Activated naive CD4-positive, alpha-beta T cell treated with Interleukin-2 at 50 U/mL for 16 hours (primary cell): ENCODE data around the gene LY6G5B.

Source experiments
- DNase-seq: peaks from one replicate; pipeline ENCODE4 v3.0.0-alpha.2; 2020

LY6G5B gene, protein sequence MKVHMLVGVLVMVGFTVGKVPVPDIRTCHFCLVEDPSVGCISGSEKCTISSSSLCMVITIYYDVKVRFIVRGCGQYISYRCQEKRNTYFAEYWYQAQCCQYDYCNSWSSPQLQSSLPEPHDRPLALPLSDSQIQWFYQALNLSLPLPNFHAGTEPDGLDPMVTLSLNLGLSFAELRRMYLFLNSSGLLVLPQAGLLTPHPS

DNA sequence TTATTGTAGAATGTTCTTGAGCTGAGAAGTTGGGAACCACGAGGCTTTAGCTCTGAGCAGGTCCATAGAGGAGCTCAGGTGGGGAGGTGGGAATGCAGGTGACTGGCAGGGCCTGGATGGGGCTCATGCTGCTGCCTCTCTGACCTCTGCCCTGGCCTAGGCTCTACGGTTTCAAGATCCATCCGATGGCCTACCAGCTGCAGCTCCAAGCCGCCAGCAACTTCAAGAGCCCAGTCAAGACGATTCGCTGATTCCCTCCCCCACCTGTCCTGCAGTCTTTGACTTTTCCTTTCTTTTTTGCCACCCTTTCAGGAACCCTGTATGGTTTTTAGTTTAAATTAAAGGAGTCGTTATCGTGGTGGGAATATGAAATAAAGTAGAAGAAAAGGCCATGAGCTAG lies at the start of gene LY6G5B:
Gene LY6G5B (plus strand): TSS at position 301 of the 400 bp plus-strand sequence. CDS start 975 bp downstream, outside the sequence.
- no peak for DNase-seq

DNA sequence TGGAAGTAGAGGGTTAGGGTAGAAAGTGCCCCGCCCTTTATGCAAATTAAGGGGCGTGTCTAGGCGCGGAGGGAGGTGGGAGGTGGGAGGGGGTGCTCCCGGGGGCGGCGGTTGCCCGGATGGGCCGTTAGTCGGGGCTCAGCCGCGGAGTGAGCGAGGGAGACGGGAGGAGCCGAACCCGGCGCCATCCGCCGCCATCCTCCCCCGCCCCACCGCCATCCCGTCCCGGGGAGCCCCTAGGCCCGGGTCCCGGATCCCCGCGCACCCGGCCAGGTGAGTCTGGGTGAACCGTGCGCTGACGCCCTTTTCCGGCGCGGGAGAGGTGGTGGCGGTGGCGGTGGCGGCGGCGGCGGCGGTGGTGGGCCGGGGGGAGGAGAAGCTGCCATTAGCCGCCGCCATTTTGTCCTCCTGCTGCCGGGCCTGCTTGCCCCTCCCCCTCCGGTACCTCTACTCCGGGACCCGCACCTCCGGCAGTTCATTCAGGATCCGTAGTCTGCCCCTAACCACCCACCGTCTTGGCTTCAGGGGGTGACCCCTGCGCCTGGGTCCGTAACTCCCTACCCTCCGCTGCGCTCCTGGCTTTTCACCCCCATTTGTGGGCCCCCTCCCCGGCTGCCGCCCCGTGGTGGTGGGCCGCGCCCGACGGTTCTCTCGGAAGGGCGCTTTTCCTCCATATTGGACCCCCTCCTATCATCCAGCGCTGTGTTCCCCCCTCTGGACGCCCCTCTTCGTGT lies 49.0 kb upstream of the LY6G5B start, which contains the start of gene PRRC2A:
Gene PRRC2A (plus strand): TSS at position 130 of the 734 bp plus-strand sequence. CDS start 2,075 bp downstream, outside the sequence.
- peak; percentile 82 for DNase-seq

DNA sequence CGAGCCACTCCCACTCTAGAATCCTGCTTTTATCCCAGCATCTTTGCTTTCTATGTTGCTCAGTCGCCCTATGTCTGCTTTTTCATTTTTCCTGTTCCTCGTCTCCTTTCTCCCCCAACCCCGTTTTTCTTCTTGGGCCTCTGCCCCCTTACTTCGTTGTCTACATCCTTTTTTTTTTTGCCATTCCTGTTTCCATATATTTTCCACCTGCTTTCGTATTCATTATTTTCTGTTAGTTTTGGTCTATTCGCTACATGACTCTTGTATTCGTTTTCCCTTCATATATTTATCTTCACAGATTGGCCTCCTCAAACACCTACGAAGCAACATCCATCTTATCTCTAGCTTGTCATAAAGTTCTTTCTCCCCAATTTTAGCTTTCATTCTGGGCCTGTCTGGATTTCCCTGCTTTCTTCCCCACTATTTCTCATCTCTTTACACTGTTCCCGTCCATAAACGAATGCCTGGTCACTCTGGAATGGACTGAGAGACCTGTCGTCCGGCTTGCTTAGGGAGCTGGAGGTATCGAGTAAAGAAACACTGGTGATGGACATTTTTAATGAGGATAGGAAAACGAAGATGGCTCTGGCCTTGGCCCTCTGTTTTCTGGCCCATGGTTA lies 48.3 kb upstream of the LY6G5B start:
- DNase-seq, result no peak

DNA sequence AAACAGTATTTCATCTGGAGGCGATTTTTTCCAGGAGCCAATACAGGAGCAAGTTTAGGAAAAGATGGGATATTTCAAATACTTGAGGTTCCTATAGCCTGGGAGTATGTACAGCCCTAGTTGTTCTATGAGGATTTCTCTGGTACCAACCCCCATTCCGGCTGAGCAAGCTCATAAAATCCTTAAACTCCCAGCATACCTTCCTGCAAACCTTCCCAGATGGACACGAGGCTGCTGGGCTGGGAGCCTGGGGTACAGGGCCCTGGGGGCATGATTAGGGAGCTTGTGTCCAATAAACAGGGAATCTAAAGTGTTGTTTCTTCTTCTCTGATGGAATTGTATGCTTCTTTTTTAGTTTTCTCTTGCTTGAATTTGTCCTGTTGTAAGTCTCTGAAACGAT lies 47.8 kb upstream of the LY6G5B start:
- no peak for DNase-seq

DNA sequence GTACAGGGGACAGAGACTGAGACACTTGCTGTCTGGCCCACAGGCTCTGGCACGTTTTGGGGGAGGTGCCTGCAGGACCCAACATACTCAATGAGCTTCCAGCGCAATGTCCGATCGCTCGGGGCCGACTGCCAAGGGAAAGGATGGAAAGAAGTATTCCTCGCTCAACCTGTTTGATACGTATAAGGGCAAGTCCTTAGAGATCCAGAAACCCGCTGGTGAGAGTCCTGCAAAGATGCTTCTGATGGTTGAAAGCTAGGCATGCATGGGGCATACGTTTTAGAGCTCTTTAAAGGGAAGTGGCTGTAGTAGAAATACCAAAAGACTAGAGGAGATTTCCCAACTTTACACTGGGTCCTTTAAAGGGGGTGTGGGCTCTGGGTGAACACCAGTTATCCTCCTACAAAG lies 47.1 kb upstream of the LY6G5B start:
- DNase-seq, result no peak

DNA sequence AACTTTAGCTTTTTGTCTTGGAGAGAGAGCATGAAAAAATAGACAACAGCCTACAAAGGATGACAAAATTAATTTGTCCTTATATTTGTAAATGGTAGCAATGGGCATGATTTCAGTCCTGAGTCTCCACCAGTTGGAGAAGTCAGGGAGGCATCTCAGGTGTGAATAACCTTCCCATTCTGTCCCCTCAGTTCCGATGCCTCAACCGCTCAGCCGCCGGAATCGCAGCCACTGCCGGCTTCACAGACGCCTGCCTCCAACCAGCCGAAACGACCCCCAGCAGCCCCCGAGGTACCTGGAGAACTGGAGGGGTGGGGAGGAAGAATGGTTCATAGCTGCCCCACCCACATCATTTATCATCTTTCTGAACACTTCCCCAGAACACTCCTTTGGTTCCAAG lies 45.7 kb upstream of the LY6G5B start:
- DNase-seq, result no peak

DNA sequence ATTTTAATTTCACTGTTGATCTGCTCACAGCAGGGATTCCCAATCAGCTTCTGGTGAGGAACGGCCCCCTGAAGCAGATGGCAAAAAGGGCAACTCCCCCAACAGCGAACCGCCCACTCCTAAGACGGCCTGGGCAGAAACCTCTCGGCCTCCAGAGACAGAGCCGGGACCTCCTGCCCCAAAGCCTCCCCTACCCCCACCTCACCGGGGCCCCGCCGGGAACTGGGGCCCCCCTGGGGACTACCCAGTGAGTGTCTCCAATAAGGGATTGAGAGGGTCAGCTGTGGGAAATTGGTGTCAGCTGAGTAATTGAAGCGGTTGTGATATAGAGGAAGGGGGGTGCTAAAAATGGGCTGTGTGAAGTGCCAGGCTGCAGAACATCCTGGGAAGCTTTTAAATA lies 42.8 kb upstream of the LY6G5B start:
- no peak for DNase-seq

DNA sequence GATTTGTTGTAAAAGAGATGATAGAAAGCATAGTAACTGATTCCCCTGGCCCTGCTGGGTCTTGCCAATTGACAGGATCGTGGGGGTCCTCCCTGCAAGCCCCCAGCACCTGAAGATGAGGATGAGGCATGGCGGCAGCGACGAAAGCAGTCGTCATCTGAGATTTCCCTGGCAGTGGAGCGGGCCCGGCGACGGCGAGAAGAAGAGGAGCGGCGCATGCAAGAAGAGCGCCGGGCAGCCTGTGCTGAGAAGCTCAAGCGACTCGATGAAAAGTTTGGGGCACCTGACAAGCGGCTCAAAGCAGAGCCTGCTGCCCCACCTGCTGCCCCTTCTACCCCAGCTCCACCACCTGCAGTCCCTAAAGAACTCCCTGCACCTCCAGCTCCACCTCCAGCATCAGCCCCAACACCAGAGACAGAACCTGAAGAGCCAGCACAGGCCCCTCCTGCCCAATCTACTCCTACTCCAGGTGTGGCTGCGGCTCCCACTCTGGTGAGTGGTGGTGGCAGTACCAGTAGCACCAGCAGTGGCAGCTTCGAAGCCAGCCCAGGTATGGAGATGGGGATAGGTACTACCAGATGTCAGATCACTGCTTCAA lies 42.0 kb upstream of the LY6G5B start:
- no peak for DNase-seq

DNA sequence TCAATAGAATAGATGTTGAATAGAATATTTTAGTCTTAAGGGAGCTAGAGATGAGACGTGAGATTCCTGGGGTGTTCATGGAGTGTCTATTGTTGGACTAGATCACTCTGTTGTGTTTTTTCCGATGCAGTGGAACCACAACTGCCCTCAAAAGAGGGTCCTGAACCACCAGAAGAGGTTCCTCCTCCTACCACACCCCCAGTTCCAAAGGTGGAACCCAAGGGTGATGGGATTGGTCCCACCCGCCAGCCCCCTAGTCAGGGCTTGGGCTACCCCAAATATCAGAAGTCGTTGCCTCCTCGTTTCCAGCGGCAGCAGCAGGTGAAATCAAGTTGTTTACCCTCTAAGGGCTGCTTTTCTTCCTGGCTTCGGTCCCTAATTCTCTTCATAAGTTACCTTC lies 40.8 kb upstream of the LY6G5B start:
- no peak for DNase-seq

DNA sequence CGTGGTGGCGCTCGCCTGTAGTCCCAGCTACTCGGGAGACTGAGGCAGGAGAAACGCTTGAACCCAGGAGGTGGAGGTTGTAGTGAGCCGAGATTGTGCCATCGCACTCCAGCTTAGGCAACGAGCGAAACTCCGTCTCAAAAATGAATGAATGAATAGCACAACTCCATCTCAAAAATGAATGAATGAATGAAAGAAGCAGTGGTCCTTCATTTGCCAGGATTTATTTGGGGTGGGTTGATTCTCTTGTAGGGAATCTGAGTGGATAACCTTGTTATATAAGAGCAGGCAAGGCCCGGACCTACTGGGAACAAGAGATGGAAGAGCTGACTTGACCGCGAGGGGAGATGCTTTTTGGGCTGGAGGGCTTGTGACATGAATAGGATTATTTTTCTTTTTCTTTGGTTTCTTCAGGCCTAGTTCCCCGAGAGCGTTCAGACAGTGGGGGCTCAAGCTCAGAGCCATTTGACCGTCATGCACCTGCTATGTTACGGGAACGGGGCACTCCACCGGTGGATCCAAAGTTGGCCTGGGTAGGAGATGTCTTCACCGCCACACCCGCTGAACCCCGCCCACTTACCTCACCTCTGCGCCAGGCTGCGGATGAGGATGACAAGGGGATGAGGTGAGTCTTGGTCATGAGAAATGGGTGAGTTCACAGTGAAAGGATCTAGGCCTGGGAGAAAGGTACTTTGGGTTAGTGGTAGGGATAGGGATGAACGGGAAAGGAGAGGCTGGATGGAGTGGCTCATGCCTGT lies 39.4 kb upstream of the LY6G5B start:
- no peak for DNase-seq

DNA sequence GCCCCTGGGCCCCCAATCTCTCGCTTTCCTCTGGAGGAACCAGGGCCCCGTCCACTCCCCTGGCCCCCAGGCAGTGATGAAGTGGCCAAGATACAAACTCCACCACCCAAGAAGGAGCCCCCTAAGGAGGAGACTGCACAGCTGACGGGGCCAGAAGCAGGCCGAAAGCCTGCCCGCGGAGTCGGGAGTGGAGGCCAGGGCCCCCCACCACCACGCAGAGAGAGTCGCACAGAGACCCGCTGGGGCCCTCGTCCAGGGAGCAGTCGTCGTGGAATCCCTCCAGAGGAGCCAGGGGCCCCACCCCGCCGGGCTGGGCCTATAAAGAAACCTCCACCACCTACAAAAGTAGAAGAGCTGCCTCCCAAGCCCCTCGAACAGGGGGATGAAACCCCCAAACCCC lies 38.6 kb upstream of the LY6G5B start:
- no peak for DNase-seq

DNA sequence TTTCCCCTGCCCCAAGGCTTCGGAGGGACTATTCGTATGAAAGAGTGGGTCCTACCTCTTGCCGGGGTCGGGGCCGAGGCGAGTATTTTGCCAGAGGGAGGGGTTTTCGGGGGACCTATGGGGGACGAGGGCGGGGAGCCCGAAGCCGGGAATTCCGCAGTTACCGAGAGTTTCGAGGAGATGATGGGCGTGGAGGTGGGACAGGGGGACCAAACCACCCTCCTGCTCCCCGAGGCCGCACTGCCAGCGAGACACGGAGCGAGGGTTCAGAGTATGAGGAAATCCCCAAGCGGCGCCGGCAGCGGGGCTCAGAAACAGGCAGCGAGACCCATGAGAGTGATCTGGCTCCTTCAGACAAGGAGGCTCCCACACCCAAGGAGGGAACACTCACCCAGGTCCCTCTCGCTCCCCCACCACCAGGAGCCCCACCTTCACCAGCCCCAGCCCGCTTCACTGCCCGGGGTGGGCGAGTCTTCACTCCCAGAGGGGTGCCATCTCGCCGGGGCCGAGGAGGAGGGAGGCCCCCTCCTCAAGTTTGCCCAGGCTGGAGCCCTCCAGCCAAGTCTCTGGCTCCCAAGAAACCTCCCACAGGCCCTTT lies 38.0 kb upstream of the LY6G5B start:
- DNase-seq, result no peak

DNA sequence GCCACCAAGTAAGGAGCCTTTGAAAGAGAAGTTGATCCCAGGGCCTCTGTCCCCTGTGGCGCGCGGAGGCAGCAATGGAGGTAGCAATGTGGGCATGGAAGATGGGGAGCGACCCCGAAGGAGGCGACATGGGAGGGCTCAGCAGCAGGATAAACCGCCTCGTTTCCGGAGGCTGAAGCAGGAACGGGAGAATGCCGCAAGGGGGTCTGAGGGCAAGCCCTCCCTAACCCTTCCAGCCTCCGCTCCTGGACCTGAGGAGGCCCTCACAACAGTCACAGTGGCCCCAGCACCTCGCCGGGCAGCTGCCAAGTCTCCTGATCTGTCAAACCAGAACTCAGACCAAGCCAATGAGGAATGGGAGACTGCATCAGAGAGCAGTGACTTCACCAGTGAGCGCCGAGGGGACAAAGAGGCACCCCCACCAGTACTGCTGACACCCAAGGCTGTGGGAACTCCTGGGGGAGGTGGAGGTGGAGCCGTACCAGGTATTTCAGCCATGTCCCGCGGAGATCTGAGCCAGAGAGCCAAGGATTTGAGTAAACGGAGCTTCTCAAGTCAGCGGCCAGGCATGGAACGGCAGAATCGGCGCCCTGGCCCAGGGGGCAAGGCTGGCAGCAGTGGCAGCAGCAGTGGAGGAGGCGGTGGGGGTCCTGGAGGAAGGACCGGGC lies 37.4 kb upstream of the LY6G5B start:
- no peak for DNase-seq

DNA sequence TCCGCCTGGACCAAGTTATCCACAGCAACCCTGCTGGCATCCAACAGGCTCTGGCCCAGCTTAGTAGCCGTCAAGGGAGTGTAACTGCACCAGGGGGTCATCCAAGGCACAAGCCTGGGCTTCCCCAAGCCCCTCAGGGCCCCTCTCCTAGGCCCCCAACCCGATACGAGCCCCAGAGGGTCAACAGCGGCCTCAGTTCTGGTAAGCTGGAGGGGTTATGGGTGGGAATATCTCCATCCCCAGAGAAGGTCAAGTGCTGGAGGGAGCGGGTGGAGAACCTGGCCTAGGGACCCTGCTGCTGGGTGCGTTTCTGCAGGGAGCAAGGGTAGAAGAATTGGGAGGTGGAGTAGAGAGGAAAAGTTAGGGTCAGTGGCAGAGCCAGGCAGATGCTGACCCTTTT lies 36.3 kb upstream of the LY6G5B start:
- no peak for DNase-seq

DNA sequence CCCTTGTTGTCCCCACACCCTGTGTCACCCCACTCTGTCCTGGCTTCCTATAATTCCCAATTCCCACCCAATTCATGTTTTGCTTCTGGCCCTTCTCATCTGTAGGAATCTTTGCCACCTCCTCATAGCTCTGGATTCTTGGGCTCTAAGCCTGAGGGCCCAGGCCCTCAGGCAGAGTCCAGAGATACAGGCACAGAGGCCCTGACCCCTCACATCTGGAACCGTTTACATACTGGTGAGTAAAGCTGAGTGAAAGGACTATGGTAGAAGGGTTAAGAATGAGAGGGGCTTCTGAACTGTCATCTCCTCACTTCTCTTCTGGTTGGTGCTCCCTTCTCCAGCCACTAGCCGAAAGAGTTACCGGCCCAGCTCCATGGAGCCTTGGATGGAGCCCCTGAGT lies 35.6 kb upstream of the LY6G5B start:
- DNase-seq, result no peak

DNA sequence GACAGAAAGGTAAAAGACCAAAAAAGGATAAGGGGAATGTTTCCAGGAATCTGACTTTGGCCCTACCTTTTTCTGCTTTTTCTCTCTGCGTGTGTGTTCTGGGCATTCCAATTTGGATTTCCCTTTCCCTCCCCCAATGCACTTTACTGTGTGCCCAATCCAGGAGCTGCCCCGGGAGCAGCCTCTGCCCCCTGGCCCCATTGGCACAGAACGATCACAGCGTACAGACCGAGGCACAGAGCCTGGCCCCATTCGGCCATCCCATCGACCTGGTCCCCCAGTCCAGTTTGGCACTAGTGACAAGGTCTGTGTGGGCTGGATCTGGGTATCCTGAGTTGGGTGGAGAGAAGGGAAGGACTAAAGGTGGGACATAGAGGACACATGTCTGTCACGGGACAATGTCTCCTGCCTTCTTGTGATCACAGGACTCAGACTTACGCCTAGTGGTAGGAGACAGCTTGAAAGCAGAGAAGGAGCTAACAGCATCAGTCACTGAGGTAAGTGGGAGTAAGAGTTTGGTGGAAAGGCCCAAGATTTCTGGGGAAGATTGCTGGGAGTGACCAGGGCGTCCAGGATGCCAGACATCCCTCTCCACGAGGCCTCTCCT lies 34.7 kb upstream of the LY6G5B start:
- DNase-seq, result no peak

DNA sequence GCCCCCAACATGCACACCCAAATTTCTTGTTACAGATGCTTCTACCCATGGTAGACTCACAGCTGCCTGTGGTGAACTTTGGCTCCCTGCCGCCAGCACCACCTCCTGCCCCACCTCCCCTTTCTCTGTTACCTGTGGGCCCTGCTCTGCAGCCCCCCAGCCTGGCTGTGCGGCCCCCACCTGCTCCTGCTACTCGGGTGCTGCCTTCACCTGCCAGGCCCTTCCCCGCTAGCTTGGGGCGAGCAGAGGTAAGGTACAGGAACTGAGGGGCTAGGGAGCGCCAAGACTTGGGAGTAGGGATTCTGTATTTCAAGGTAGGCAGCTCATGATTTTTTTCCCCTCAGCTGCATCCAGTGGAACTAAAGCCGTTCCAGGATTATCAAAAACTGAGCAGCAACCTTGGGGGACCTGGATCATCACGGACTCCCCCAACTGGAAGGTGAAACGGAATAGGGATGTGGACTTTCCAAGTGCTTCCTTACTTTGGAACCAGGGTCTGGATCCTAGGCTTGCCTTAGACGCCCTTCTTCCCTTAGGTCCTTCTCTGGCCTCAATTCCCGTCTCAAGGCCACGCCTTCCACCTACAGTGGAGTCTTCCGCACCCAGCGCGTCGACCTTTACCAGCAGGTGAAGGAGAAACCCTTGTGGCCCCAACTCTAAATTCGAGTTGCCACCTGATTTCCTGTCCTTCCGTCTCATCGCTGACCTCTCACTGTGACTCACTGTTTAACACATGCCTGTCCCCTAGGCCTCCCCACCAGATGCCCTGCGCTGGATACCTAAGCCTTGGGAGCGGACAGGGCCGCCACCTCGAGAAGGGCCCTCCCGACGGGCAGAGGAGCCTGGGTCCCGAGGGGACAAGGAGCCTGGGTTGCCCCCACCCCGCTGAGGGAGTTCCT lies 32.8 kb upstream of the LY6G5B start:
- DNase-seq, result no peak

DNA sequence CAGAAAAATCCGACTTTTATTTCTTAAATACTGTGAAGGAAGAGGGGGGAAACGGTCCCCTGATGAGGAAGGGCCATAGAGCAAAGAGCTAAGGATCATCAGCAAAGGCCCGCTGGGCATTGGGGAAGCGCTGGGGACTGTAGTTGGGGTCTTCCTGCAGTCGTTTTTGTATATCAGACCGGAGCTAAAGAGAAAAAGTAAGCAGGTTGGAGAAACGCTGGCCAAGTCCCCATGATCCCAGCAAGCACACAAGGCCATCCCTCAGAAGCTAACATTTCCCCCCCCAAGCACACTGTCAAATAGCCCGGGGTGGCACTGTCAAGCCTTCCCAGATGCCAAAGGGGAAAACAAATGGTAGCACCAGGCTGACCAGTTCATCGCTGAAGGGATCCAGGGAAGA lies 30.7 kb upstream of the LY6G5B start:
- DNase-seq, result no peak

DNA sequence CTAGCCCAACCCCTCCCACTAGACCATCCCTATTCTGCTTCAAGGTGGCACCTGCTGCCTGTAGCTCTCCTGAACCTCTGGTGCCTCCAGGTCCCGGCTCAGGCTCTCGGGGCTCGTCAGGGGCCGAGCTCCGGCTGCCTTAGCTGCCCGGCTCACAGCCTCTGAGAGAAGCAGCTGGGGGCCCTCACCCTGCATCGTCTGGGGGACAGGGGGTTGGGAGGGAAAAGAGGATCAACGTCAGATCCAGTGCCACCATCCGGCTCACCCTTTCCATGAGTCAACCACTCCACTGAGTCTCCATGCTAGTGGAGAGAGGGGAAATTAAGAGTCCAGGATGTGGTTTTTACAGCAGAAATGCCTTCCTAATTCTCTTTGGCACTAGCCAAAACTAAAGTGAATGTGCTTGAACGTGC lies 30.3 kb upstream of the LY6G5B start:
- DNase-seq, result peak; percentile 31

DNA sequence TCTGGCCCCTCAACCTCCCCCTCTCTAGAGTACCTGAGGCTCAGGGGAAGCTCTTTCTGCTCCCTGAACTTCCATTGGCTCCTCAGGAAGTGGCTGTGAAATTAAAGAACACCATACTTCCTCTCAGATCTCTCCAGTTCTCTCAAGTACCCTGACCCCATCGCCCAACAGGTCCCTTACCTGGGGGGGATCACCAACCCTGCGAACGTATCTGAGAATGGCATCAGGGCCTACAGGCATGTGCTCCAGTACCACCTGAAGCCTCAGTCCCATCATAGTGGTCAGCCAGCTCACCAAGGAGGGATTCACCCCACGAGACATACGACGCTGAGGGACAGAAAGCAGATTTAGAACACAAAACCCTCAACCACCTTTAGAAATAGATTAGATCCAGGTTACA lies 29.2 kb upstream of the LY6G5B start:
- no peak for DNase-seq

DNA sequence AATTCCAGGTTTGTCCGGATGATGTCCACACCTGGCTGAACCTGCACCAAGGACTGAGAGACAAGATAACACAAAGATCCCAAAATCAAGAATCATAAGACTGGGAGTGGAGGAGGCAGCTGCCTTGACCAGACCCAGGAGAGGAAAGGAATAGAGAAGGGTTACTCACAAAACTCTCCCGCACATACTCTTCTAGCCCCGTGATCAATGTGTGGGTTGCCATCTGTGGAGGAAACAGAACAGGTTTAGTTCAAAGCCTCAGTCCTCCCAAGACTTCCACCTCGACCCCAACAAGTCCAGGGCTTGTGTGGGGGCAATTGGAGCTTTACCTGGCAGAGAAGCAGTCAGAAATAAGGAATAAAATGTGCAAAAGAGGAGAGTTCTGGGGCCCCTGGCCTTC lies 28.4 kb upstream of the LY6G5B start:
- no peak for DNase-seq
